Keratinocyte (primary cell): Measurements from ENCODE around the gene ZNF79.

ENCODE experiments used
- EZH2 ChIP-seq: IDR thresholded peaks from one replicate; pipeline ENCODE4 v1.6.1; 2012; ENCODE audit warnings: inconsistent platforms, mild to moderate bottlenecking, low read length, moderate library complexity
- TF ChIP-seq, protein P1 (sequence below), 3 experiments: IDR thresholded peaks in 1 of 3; conservative IDR thresholded peaks in 1 of 3; optimal IDR thresholded peaks in 1 of 3; 2 replicates in 2 of 3; 3 replicates in 1 of 3; pipeline versions ENCODE3 to v1.5.1; 2011; ENCODE audit warnings: low read length in 3 of 3, mild to moderate bottlenecking in 3 of 3, moderate library complexity in 2 of 3, control low read depth in 1 of 3, inconsistent platforms in 1 of 3; ENCODE audit not compliant: insufficient read depth in 2 of 3; ENCODE audit errors: extremely low read depth in 1 of 3

DNA sequence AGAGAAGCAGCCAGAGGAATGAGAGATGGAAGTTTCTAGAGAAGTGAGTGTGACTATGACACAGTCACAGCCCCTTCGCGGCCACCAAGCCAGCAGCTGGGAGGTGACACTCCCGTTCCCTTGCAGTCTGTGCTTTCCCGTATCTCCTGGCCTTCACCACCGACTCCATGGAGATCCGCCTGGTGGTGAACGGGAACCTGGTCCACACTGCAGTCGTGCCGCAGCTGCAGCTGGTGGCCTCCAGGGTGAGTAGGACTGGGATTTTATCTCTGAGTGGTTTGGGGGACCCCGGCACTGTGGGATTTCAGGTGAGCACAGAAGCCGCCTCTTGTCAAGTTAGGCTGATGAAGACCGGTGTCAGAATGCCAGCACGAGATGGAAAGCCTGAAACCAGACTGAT, 39.3 kb upstream of the ZNF79 start:
- no peak for TF ChIP-seq EZH2
- TF ChIP-seq, protein P1, sequence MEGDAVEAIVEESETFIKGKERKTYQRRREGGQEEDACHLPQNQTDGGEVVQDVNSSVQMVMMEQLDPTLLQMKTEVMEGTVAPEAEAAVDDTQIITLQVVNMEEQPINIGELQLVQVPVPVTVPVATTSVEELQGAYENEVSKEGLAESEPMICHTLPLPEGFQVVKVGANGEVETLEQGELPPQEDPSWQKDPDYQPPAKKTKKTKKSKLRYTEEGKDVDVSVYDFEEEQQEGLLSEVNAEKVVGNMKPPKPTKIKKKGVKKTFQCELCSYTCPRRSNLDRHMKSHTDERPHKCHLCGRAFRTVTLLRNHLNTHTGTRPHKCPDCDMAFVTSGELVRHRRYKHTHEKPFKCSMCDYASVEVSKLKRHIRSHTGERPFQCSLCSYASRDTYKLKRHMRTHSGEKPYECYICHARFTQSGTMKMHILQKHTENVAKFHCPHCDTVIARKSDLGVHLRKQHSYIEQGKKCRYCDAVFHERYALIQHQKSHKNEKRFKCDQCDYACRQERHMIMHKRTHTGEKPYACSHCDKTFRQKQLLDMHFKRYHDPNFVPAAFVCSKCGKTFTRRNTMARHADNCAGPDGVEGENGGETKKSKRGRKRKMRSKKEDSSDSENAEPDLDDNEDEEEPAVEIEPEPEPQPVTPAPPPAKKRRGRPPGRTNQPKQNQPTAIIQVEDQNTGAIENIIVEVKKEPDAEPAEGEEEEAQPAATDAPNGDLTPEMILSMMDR (optimal IDR thresholded peaks at IDR 0.05 in 1 of 3, IDR thresholded peaks at IDR 0.05 in 1 of 3, conservative IDR thresholded peaks at IDR 0.05 in 1 of 3; ENCODE audit: extremely low read depth in 1 of 3, insufficient read depth in 2 of 3, low read length in 3 of 3), result peak in 1 of 3 experiments; percentile 16
